DMS53 (cell line): ENCODE data around the gene MEFV.
A peak's percentile ranks its signal among the peaks of the same experiment; 100 is the strongest.

Source experiments
- DNase-seq: peaks from one replicate; lab custom pipeline; 2025; lab: John Stamatoyannopoulos, UW

MEFV gene

DNA sequence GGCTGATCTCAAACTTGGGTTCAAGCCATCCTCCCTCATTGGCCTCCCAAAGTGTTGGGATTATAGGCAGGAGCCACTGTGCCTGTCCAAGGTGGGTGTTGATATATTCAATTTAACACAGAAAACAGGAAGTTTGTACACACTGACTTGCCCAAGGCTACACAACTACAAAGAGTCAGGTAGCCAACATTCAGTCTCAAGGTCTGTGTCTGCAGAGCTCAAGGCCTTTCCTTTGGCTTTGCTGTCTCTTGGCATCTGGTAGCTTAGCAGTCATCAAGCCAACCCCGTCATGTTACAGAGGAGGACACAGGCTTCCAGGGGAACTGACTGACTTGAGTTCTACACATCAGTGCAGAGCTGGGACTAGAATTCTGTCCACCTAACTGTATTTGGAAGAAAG is 11.9 kb upstream of the MEFV start:
- DNase-seq, result no peak

DNA sequence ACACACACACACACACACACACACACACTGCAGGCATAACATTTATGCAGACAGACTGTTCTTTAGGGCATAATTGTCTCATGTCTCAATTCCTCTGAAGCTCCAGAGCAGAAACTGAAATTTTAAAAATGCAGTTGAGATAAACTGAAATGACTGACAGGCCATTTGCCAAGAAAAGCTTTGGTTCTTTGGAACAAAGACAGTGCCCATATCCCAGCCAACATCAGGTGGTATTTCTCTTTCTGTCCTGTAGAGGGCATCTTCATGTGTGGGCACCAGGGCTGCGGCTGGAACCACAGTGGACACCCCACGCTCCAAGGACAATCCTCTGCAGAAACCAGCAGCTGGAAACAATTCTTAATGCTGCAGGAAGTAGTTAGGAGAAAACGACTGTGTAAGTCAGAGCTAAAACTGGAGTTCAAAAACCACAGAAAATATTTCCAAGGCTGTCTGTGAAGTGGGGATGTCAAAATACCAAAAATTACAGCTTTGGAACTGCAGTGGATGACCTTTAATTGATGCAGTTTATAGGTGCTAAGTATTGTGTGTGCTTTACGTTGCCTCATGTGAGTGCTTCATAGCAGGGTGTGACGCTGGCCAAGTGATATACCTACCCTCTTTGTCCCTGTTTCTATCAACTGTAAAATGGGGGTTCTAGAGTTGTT is 10.6 kb upstream of the MEFV start:
- peak; percentile 72 for DNase-seq

DNA sequence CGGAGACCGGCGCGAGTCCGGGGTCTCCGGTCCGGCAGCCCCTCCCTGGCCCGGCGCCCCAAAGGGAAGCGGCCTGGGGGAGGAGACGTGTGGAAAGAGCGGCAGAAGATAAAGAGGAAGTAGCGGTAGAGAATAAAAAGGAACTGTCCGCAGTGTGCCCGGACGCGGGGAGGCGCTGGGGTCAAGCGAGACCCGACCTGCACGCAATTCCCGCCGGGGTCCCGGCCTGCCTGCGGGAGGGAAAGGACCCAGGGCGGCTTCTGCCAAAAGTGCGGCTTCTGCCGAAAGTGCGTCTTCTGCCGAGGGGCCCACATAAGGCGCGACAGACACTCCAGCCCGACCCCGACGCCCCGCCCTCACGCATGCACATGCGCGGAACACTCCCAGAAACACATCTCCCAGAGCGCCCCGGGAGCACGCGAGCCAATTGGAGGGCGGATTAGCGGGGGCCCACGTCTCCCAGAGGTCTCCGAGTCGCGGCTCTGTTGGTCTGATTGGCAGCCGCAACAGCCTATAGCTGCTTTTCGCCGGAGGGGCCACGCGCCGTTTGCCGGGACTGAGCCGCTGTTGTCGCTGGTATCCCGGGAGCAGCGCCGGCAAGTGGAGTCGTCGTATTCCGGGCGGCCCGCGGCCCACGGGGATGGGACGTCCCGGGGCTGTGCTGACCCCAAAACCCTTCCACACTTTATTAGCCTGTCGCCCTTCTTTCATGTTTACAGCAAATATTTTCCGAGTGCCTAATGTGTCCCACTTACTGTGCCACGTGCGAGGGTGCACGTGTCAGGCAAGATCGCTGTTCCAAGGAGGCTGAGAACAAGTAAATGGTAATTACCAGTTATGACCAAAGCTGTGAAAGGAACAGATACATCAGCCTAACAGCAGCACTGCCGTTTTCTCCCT is 8.0 kb upstream of the MEFV start:
- peak; percentile 98 for DNase-seq

DNA sequence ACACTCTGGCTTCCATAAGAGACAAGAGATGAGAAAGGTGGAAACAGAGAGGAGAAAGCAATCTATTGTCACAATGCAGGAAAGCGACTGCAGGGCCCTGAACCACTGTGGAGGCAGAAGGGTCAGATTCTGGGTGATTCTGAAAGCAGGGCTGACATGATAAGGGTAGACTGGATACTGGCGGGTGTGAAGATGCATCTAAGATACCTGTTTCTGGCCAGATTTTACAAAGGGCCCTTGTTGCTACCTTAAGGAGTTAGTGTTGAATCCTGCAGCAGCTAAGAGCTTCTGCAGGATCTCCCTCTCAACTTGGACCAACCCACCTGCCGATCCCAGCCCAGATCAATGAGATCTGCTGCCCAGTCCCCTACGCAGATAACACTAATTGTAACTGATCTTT is 6.1 kb upstream of the MEFV start:
- DNase-seq, result no peak

DNA sequence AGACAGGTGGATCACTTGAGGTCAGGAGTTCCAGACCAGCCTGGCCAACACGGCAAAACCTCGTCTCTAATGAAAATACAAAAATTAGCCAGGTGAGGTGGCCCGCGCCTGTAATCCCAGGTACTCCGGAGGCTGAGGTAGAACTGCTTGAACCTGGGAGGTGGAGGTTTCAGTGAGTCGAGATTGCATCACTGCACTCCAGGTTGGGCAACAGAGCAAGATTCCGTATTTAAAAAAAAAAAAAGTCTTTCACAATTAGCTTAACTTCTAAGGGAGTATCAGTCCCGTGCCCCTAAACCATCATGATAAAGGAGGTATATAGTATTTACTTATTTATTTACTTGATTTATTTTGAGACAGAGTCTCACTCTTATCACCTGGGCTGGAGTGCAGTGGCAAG is 3.4 kb upstream of the MEFV start:
- DNase-seq, result no peak

DNA sequence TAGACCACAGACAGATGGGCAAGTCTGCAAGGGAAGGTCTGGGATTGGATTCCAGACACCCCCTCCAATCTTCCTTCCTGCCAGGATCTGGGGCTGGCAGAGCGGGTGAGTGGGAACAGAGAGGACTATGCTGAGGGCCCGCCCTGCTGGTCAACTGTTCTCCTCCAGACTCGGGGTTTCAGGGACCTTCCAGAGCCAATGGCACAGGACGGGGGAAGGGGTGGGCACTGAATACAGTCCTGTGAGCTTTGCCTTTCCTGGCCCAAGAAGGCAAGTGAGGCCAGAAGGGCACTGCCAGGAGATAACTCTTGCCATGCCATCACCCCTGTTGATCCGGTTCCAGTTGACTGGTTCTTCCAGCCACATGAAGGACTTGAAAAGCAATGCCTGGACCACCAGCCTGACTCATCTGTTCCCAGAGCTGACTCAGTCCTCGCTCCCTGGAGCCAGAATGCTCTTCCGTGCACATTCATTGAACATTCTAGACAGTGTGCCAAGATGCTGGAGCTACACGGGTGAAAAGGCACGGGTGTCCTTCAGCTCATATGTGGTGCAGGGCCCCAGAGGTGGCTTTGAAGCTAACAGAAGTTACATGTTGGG is 533 bp upstream of the MEFV start:
- DNase-seq, result peak; percentile 9

DNA sequence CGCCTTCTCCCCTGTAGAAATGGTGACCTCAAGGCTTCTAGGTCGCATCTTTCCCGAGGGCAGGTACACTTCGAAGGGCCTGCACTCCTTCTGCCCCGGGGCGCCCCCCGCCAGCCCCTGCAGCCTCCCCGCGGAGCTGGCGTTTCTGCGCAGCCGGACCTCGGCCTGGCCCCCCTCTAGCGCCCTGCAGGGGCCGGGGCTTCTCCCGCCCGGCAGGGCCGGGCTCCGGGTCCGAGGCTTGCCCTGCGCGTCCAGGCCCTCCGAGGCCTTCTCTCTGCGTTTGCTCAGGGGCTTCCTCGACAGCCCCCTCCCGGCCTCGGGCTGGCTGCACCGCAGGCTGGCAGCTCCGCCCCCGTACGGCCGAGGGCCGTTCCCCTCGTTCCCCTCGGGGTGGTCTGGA is 2.1 kb downstream of the MEFV start:
- DNase-seq, result no peak

DNA sequence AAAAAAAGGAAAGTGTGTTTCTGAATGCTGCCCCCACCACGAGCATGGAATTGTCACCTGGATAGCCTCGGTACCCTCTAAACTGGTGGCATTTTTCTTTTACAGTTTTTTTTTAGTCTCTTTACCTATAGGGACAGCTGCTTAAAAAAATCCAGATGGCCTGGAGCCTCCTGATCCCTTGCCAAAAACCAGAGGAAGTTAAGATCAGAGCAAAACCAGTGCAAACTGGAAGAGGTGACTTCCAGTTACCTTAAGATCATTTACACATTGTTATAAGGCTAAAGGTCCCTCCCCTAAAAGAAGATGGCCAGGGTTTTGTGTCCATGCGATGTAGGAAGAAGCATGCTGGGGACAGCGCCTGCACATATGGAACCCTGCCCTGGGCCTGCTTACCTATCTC is 3.5 kb downstream of the MEFV start:
- no peak for DNase-seq

DNA sequence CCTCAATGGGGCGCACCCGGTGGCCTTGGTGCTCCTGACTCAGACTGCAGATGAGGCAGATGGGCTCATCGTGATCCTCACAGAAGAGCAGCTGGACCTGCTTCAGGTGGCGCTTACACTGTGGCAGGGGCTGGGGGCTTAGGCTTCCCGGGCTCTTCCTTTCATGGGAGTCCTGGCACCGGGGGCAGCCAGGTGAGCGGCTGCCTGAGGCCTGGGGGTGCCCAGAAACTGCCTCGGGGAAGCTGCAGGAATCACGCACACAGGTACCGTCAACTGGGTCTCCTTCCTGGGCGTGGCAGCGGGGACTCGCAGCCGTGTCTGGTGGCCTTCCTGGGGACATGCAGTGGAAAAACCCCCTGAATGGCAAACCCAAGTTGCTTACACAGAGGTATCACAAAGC is 7.0 kb downstream of the MEFV start:
- no peak for DNase-seq

DNA sequence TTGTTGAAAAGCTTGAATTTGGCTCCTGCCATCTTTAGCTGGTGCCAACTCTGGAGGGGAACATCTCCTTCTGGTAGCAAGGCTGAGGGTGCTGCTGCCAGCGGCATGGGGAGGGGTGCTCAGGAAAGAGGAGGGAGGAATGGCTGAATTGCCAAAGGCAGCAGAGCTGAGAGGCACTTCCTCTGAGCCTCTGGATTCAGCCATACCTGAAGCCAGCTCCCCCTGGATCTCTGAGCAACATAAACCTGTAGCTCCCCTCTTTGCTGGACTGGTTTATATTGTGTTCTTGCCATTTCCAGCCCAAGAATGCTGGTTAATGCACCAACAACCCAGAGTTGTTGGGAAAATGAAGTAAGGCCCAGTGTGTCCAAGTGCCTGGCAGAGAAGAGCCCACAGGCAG is 7.4 kb downstream of the MEFV start:
- no peak for DNase-seq

DNA sequence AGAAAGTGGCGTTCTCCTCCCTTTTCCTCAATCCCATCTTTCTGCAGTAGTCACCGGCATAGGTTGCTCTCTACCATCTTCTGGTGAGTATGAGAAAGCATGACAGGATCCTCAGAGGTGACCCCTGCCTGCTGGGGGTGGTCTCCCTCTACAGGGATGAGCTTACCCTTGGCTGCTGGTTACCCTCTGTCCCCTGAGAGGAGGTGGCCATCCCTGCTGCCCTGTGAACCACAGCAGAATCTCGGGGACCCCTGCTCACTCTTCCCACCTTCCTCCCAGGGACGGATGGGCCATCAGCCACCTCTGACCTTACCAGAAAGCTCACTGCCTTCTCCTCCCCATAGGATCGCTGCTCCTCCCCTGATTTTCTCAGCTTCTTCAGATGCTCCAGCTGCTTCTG is 7.8 kb downstream of the MEFV start:
- no peak for DNase-seq

DNA sequence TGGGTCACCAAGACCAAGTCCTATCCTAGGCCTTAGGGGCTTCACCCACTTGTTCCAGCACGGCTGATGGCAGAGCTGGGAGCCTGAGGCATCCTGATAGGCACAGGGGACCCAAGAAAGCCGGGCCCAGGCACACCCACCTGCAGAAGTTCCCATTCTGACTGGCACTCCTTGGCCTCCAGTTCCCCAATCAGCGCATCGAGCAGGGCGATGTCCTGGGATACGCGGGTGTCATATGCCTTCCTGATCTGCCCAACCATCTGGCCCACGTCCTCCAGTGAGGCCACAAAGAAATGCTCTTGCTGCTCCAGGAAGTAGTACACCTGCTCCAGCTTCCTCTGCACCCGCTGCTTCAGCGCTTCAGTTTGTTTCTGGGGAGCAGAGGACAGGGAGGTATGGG is 9.6 kb downstream of the MEFV start:
- DNase-seq, result no peak

DNA sequence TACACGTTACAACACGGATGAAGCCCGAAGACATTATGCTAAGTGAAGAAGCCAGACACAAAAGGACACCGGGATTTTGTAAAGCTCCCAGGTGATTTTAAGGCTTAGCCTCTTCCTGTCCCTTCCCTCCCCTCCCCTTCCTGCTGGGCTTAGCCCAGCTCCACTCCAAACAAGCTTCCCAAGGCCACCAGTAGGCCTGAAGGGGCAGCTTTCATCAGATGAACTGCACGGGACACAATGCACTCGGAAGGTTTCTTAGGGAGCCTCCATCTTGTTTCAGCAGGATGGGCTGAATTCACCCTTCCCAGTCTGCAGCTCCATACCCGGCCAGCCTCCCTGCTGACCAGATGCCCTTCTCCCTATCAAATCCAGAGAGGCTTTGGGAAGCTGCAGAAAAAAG is 10.4 kb downstream of the MEFV start:
- no peak for DNase-seq

DNA sequence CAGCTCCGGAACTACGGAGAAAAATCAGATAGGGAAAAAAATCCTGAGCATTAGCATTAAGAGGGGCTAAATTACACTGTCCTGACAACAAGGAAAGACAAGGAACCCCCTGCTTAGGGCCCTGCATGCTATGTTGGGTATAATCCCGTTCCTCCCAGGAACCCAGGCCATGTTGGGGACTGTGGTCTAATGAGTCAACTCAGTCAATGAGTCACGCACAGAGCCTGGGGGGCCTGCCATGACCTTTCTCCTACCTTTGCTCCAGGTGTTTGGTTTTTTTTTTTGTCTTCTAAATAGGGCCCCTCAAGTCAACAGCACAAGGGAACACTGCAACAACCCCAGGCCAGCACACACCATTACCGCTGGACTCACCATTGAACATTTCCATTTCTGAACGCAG is 12.6 kb downstream of the MEFV start:
- DNase-seq, result no peak

DNA sequence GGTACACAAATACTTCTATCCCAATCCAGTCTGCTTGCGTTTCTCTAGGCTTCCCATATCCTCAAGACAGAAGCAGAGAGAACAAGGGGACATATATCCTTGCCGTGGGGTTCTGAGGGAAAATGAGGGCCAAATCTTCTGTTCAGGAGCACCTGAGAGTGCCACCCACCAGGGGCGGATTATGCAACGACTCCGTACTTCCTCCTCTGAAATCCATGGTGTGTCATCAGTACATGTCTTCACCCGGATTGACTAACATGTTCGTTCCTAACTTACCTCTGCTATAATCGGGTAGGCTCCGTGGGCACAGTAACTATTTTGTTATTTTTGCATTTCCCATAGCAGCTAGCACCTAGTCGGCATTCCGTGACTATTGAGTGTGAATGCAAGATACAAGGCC is 13.7 kb downstream of the MEFV start:
- DNase-seq, result no peak

DNA sequence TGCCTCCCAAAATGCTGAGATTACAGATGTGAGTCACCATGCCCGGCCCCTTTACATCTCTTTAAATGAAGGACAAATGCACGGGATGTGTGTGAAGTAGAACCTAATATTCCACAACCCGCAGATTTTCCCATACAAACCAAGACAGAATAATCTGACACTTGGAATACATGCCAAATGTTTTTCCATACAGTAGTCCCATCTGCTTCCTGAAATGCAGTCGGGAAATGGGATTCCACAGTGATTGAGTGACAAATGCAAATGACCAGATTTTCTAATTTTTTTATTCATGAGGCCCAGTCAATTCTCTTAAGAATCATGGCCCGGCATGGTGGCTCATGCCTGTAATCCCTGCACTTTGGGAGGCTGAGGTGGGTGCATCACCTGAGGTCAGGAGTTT is 14.7 kb downstream of the MEFV start:
- no peak for DNase-seq

DNA sequence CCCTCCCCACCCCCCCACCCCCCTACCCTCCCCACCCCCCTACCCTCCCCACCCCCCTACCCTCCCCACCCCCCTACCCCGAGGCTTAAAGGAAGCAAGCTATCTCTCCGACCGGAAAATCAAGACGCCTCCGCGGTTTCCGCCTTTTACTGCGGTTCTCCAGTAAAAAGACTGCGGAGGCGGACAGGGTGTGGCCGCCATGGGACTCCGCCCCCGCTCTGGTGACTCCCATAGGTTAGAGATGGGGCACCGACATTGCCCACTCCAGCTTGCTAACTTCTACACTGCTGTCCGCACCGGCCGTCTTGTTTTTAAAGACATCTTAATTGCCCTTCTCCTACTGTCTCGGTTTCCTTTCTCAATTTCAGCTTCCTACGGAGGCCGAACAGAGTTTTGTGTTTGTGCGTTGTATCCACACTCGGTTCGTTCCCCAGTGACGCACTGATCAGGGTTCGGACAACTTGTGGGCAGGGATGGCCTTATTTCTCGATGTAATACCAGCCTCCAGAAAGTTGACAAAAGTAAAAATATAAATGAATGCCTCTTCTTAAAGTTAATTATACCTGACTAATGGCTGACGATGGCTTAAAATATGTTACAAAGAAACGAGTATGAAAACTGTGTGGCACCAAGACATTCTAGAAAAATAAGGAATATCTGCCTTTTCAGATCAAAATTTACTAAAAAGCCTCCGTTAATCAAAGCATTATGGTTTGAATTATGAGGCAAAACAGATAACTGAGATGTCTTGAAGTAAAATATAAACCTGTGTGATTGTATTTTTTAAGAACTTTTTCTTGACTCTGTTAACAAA is 20.4 kb downstream of the MEFV start:
- peak; percentile 78 for DNase-seq

DNA sequence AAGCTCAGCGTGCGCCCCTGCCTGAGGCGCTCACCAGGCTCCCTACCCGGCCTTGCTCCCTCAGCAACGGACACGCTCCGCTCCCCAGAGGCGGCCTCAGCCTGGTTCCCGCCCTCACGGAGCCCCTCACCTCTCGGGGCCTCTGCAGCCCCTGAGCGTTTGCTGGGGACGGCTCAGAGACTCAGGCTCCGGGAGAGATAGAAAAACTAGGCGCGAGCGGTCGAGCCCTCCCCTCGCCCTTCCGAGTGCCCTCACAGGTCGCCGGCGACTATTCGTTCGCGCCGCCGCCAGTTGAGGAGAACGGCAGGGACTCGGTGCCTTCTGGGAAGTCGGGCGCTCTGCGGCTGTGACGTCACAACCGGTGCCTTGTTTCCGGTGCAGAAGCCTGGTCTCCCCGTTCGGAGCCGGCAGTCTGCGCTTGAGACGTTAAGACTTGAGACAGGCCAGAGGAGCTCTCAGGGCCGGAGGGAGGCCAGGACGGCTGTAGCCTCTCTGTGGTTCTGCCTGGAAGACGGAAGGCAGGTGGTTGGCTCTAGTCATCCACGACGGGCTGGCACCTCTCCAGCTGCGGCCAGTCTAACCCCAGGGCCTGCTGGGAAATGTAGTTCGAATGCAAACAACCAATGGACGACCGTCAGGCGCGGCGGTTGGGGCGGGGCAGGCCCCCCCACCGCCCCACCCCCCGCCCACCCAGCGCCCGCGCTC is 21.4 kb downstream of the MEFV start, which contains the start of gene ZNF200:
Gene ZNF200 (minus strand): TSS at position 302 of the 705 bp plus-strand sequence. CDS start 1,403 bp downstream, outside the sequence.
- DNase-seq, result peak; percentile 95

DNA sequence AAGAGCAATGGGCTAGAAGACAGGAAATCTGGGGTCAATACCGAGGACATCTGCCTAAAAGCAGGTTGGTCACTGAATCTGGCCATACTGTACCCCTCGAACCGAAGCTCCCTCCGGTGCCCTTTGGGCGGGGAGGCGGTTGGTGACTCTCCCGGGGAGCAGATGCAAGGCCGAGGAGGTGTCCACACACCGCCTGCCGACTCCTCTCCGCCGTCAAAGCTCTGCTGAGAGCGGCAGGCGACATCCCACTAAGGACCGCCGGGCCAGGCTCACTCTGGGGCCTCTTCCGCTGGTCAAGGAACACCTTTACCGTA is 21.9 kb downstream of the MEFV start:
- DNase-seq, result no peak

DNA sequence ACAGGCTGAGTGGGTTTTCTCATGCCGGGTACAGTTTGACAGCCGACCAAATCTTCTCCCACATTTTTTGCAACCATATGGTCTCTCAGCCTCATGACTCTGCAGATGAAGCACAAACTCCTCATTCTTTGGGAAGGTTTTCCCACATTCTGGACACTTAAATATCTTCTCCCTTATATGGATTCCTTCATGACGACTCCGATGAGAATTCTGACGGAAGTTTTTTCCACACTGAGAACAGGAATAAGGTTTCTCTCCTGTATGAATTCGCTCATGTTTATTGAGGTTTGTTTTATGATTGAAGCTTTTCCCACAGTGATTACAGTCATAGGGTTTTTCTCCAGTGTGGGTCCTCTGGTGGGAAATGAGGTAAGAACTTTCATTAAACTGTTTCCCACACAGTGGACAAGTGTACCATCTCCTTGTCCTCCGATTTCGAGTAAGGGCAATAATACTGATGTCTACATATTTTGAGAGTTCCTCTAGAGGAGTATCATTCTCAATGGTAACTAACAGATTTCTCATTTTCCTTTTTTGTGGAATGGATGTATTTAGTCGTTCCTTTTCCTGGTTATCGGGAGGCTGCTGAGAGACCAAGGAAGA is 32.4 kb downstream of the MEFV start:
- no peak for DNase-seq

DNA sequence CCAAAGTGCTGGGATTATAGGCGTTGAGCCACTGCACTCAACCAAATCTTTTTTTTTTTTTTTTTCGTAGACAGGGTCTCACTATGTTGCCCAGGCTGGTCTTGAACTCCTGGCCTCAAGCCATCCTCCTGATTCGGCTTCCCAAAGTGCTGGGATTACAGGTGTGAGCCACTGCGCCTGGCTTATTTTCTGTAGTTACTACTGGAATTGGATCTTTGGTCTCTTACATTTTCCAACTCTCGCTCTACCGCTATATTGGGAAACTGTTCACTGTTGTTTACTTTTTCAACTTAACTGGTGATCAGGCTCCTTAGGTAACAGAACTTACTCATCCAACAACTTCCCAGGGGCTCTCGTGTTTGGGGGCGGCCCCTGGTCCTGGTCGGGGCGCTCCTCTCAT is 35.6 kb downstream of the MEFV start:
- no peak for DNase-seq
